GM15510 (cell line): ENCODE measurements around the gene FCN1.

ENCODE experiments used
- POLR2A ChIP-seq: IDR thresholded peaks from 3 replicates; pipeline ENCODE4 v1.6.1; 2011; ENCODE audit warnings: borderline replicate concordance; ENCODE audit not compliant: insufficient read length; ENCODE audit errors: extremely low read depth

FCN1 gene

DNA sequence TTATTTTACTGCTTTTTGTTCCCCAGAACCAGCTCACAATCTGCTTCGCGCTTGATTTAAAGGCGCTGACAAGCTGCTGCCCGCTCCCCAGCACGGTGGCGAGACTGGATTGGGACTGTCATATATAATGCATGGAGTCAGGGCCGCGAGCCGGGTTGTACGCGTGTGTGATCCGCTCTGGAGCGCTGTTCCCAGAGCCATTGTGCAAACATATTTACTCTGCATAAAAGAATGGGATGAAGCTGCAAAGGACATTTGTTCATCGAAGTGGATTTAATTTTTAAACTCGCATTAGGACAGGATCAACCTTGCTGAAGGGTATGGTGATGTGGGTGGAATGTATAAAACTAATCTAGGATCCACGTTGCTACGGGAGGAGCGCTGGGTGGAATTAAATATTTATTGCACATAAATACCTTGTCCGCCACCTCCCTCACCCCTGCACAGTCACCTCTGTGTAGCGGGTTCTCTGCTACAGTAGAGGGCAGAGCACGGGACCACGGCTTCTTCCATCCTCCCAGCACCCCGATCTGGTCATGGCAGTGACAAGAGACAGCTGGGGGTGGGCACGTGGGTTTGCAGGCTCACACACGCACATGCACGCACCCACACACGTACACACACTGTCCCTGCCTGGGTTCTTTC is 18.1 kb upstream of the FCN1 start:
- TF ChIP-seq POLR2A, result no peak

DNA sequence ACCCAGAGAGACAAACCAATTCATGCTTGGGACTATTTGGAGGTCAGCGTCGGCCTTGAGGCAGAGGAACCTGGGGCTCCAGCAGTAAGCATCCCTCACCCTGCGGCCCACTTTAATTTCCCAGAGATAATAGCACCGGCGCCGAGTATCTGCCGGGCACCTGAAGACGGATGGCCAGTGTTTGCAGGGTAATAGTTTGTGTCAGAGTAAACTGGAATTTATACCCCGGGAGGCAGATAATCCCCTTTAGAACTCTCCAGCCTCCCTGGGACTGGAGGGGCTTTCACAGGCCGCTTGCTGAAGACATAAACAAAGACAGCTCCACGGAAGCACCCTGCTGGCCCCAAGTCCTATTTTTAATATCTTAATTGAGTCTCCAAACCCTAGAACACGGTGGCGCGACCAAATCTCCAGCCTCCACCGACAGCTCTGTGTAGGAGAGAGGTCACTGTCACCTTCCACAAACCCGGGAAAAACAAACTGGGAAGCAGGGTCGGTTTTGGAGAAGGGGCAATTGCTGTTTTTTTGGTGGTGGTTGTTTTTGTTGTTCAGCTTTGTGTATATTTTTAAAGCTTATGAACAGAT is 17.4 kb upstream of the FCN1 start:
- no peak for TF ChIP-seq POLR2A

DNA sequence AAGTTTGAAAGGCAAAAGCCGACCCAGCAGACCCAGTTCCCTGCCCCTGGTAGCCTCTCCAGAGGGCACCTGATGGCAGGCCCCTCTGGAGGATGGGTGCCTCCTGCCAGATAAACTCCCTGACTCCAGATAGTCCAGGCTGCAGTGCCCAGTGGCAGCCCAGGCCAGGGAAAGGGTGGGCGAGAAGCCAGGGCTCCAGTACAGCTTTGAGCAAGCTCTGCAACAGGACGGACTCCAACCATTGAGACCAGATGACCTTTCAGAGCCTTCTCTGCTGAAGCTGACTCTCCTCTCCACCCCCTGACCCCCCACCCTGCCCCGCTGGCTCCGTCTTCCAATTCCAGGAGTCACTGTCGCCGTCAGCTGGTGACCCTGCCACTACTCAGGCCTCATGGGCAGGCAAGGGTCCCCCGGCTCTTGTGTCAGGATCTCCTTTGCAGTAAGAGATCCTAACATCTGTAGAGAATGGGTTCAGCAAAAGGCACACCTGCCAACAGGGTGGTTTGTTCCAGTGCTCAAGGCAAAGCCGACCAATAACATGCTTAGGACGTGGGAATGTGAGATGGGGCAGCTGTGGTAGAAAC is 15.5 kb upstream of the FCN1 start:
- no peak for TF ChIP-seq POLR2A

DNA sequence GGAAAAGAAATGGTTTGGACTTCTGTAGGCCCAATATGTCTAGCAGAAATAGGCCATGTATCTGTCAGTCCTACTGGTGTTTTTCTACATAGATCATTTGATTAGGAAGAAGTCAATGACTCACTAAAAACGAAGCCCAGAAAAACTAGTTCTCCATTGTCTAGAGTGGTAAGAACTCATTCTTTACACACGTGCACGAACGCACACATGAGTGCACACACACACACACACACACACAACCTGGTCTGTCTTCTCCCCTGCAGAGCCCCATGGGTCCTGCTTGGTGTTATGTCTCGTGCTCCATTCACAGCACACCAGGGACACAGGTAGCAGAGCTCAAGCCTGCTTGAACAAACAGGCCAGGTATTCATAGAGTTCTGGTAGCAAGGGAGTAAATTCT is 14.9 kb upstream of the FCN1 start:
- no peak for TF ChIP-seq POLR2A

DNA sequence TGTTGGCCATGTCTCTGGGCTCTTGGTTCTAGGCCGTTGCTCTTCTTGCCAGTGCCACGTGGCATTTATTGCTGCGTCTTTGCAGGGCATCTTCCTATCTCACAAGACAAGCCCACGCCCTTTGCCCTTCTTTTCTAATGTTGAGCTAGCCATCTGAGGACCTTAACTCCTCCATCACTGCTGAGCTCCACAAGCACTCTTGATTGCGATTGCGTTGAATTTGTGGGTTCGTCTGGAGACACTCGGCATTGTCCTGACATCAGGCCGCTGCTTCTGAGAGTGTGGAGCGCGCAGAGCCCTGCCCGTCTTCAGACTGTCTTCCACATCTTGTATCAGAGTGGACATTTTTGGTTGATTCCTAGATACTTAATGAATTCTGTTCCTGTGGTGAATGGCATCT is 14.5 kb upstream of the FCN1 start:
- no peak for TF ChIP-seq POLR2A

DNA sequence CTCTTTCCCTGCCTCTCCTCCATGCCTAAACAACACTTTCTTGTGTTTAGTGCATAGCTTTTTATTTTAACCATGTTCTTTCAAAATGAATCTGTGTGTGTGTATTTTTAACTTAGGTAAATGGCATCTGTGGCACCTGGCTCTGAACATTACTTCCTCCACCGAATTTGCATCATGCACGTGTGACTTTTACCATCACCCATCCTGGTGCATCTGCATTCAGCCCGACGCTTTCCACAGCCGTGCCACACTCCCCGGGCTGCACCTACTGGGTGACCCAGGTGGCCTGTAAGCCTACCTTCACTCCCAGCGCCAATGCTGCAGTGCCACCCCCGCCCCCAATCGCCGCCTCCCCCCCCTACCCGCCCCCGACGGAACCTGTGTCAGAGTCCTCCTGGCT is 12.7 kb upstream of the FCN1 start:
- peak; percentile 51 for TF ChIP-seq POLR2A

DNA sequence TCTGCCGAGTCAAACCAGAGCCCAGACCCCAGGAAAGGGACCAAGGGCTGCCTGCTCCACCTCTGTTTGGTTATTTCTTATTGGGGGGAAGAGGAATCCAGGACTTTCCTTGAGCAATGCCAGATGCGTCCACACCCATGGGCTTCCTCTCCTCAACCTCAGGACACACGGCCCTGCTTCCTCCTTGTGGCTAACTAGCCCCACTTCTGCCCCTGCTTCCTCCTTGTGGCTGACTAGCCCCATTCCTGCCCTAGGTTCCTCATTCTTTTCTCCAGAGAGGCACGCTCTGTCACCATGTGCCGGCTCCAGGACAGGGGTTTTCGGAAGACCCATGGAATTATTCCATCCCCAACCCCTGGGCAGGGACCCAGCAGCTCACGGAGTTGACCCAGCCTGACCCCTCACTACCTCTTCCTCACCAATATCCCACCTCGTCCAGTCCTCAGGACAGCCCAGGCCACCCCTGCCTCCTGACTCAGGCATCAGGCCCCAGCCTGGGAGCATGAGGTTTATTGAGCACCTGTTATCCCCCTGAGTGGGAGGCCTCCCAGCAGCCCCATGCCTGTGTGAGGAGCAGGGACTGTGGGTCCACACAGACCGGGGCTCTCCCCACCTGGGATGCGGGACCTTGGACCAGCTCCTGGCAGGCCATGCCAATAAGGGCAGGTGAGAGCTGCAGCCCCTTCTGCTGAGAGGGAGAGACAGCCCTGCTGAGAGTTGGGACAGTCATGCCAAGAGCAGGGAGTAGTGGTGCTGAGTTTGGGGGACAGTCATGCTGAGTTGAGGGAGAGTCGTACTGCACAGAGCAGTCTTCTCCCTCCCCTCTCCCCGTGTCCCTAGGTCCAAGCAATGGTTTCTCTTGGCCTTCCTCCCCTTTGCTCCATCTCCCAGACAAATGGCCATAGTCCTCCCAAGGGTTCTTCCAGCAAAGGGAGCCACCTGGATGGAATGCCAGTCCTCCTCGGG is 11.8 kb upstream of the FCN1 start:
- no peak for TF ChIP-seq POLR2A

DNA sequence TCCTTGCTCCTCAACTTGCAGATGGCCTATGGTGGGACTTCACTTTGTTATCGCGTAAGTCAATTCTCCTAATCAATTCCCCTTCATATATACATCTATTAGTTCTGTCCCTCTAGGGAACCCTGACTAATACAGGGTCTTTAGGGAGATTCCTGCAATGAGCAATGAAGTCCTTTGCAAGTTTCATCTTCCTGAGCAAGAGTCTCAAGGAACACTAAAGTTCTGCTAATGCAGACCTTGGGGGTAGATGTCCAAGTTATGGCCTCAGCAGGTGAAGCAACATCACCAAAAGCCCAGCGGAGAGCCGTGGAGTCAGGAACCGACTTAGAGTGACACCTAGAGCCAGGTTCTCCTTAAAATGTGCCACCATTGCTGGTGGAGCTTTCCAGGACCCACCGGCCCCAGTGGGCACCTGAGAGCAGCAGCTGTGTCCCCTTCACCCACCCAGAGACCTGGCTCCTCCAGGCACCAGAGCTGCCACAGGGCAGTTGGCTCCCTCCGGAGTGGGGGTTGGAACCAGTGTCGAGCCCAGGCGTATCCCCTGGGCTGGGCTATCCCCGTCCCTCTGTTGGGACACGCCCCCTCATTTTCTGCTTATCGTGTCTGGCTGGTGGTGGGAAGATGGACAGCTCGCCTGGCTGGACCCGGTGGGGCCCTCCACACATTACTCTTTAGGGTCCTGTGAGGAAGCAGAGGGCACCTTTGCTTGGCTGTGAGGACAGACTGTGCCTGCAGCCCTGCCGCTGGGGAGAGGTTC is 10.9 kb upstream of the FCN1 start:
- TF ChIP-seq POLR2A, result no peak

DNA sequence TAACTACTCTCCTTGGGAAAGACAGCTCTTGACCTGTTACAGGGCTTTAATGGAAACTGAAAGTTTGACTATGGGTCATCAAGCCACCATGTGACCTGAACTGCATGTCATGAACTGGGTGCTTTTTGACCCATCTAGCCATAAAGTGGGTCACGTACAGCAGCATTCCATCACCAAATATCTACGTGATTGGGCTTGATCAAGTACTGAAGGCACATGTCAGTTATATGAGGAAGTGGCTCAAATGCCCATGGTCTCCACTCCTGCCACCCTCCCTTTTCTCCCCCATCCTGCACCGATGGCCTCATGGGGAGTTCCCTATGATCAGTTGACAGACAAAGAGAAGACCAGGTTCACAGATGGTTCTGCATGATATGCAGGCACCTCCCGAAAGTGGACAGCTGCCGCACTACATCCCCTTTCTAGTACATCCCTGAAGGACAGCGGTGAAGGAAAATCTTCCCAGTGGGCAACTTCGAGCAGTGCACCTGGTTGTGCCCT is 7.3 kb upstream of the FCN1 start:
- no peak for TF ChIP-seq POLR2A

DNA sequence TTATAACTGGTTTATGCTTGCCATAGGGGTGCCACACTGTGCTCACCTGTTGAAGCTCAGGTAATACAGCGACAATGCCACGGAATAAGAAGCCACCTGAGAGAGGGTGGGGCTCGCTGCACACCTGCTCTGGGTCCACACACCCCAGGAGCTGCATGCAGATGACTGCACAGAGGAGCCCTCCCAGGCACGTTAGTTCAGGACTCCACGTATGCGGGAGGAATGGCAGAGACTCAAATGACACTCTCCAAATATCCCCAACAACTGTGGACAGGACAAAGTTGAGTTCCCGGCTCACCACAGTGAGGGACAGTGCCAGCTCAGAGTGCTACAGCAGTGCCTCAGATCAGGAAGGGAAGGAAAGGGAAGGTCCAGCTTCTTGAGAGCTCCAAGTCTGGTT is 5.8 kb upstream of the FCN1 start:
- TF ChIP-seq POLR2A, result no peak

DNA sequence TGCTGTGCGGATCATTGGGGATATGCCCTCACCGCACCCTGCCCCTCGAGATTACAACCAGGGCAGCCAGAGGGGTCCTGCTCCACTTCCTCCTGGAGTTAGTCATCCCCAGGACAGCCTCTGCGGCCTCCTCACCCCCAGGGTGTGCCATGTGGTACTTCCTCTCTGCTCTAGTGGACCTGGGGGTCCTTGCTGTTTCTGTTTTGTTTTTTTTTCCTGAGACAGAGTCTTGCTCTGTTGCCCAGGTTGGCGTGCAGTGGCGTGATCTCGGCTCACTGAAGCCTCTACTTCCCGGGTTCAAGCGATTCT is 5.2 kb upstream of the FCN1 start:
- no peak for TF ChIP-seq POLR2A

DNA sequence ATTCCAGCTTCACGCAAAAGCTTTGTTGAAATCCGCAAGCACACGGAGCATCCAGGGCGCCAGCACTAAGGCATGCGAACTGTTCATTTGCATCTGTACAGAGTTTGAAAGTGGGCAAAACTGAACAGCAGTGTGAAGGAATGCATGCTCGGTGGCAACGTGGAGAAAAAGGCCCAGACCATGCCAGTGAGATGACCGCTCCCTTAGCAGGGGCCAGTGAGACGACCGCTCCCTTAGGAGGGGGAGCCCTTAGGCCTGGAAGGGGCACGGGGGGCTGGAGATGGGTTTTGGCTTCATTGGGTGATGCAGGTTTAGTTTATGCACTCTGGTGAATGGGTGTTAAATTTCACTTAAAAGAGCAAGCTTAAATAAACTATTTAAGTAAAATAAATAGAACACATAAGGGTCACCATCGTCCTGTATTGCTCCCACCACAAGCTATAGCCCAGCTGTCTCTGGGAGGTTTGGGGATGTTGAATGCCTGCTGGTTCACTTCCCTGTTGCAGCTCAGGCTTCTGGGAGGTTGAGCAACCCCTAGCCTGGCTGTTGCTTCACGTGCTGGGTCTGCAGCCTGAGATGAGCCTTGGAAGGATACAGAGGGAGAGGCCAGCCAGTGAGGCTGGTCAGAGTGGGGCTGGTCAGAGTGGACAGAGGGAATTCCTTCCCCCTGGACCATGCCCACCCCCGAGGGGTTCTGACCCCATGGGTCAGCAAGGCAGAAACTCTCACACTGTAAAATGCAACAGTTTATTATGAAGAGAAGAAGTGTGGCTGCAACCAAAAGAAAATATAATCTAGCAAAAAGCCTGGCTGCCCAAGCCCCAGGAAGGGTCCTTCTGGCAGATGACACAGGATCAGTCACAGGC is 4.6 kb upstream of the FCN1 start:
- no peak for TF ChIP-seq POLR2A

DNA sequence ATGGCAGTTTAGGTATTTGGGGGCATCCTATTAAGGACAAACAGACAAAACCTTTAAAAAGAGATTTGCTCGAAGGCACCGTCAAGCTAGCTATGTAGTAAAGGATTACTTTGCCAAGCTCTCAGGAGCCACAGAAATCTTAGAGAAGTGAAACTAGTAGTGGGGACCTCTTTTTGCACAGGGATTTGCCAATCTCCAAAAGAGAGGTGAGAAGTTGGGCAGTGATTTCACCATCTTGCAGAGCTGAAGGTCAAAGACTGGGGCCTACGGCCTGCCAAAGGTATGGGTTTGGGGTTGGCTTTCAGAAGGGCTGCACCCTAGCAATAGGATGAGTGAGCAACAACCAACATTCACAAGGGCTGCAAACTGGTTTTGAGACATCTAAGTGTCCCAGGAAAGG is 1.6 kb upstream of the FCN1 start:
- no peak for TF ChIP-seq POLR2A

DNA sequence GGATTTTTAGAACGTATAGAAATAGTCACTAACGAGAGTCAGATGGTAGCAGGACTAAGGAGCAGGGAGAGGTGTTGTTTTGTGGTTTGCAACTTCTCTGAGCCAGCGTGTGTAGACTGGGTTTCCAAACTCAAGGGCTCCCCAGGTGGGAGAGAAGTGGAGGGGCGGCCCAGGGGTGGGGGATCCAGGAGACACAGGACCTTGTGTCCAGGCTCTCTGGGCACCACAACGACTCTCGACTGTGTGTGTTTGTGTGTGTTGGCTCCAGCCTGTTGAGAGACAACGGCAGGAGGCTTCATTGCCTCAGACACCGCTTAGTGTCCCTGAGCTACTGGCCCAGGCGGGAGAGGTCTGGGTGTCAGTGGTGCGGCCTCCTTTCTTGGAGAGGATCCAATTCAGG is 934 bp upstream of the FCN1 start:
- TF ChIP-seq POLR2A, result no peak

DNA sequence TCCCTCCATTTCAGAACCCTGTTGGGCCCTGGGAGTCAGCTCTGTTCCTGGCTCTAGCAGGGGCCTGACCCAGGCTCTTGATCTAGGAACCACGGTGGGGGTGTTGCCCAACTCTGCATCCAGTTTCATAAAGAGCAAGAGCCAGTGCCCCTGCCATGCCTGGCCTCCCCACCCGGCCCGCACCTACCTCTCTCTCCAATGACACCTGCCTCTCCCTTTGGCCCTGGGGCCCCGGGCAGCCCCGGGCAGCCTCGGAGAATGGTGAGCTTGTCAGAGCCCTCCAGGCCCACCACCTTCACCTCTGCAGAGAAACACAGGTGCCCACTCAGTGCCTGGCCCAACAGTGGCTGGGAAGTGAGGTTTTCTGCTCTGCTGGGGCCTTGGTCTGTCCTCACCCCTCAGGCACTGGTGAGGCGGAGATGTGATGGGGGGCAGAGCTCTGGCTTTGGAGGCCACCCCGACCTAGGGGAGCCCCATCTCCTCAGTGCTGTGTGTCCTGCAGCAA is 1.5 kb downstream of the FCN1 start:
- TF ChIP-seq POLR2A, result no peak
